Caki2 (cell line): ENCODE data around the gene IL1B. TPM values are rescaled to one million over a fixed set of nuclear protein-coding genes. Genes with fewer than 3 reads are reported as not detected.

Source experiments
- DNase-seq: peaks from one replicate; pipeline ENCODE4 v3.0.0-alpha.2; 2015; ENCODE audit warnings: low read depth
- in situ Hi-C: cut with HindIII; loops from 2 replicates; pipeline ENCODE4 v1.10.0; 2016; ENCODE audit warnings: low sequenced_read_pairs, low pct_unique_long_range_greater_than_20kb, mixed read lengths
- total RNA-seq: library from RNA; depleted of rRNA; stranded (reverse); fragments of >200 nt; shearing (Covaris generic); gene quantifications from 2 replicates; pipeline ENCODE4 v1.2.3, GENCODE V29; 2014; ENCODE audit warnings: low replicate concordance

The IL1B gene
- total RNA-seq, 1 experiment from 2014 or later, result not detected

DNA sequence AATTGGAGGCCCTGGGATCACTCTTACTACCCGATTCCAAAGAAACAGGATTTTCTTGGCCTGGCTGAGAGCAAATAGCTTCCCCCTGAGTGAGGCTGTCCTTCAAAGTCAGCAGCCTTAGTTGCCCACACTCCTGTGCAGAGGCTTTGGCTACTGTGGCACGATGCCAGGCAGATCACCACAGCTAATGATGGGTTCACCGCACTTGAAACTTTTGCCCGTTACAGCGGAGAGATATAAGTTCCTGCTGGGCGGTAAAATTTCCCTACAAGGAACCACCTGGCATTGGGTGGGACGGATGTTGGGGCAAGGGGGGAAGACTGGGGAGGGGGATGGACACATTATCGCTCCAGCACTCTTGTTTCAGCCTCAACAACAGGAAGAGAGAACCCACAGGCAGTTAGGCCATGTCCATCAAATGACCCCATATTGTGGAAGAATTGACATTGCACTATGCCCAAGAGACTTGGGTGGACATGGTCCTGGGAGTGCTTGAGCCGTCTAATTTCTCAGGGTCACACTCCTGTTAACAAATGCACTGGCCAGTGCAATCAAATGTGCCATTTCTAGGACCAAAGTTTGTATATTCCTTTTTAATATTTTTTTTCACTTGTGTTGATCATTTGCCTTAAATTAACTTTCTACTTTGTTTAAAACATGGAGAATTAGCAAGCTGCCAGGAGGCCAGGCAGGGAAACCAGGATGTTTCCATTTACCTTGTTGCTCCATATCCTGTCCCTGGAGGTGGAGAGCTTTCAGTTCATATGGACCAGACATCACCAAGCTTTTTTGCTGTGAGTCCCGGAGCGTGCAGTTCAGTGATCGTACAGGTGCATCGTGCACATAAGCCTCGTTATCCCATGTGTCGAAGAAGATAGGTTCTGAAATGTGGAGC is 4.4 kb downstream of the IL1B start:
- no peak for DNase-seq
- in situ Hi-C loops, result no loop called here

DNA sequence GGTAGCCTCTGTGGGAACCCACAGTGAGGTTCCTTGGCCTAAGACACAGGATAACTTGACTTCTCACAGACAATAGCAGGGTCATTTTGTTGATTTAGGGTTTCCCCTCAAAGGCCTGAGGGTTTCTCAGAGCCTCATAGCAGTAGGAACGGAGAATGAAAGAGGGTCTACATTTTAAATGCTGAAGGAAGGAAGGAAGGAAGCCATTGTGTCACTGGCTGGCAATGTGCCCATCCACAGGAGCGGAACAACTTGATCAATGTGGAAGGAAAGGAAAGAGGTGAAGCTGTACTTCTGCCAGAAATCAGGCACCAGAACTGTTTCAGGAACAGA is 5.1 kb downstream of the IL1B start:
- no peak for DNase-seq
- in situ Hi-C loops, result no loop called here

DNA sequence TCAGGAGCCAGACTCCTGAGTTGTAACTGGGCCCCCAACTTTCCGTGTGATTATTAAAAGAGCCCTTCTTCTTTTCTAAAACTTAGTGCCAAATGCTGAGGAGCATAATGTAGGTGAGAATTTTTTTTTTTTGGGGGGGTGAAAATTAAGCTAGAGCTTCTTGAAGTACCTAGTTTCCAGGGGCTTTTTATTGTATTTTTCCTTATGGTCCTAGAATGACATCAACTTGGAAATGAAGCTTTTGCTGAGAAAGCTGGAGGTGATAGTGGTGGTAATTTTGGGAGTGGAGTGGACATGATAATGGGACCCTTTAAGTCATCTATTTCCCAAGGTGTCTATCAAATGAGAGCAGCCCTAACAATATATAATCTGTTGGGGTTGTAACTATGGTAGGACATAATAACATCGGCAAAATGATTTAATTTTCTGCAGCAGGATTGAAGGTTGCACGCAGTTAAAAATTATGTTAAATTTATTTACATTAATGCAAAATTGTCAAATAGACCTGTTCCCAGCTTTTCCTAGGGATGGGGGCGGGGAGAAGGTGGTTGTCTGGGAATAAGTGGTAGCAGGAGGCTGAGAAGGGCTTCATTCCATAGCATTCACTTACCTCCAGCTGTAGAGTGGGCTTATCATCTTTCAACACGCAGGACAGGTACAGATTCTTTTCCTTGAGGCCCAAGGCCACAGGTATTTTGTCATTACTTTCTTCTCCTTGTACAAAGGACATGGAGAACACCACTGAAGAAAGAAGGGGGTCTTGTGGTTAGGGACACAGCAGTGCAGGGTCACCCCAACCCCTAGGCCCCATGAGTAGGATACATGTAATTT is 5.7 kb downstream of the IL1B start:
- in situ Hi-C loops, result no loop called here
- no peak for DNase-seq

DNA sequence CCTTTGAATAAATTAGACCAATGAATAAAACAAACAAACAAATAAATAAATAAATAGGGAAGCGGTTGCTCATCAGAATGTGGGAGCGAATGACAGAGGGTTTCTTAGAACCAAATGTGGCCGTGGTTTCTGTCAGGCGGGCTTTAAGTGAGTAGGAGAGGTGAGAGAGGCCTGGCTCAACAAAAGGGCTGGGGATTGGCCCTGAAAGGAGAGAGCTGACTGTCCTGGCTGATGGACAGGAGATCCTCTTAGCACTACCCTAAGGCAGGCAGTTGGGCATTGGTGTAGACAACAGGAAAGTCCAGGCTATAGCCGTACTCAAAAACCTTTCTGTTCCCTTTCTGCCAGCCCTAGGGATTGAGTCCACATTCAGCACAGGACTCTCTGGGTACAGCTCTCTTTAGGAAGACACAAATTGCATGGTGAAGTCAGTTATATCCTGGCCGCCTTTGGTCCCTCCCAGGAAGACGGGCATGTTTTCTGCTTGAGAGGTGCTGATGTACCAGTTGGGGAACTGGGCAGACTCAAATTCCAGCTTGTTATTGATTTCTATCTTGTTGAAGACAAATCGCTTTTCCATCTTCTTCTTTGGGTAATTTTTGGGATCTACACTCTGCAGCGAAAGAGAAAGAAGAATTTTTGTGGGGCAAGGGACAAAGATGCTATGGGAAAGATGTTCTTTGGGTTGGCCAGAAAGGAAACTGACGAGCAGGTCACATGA is 6.5 kb downstream of the IL1B start:
- DNase-seq, result no peak

DNA sequence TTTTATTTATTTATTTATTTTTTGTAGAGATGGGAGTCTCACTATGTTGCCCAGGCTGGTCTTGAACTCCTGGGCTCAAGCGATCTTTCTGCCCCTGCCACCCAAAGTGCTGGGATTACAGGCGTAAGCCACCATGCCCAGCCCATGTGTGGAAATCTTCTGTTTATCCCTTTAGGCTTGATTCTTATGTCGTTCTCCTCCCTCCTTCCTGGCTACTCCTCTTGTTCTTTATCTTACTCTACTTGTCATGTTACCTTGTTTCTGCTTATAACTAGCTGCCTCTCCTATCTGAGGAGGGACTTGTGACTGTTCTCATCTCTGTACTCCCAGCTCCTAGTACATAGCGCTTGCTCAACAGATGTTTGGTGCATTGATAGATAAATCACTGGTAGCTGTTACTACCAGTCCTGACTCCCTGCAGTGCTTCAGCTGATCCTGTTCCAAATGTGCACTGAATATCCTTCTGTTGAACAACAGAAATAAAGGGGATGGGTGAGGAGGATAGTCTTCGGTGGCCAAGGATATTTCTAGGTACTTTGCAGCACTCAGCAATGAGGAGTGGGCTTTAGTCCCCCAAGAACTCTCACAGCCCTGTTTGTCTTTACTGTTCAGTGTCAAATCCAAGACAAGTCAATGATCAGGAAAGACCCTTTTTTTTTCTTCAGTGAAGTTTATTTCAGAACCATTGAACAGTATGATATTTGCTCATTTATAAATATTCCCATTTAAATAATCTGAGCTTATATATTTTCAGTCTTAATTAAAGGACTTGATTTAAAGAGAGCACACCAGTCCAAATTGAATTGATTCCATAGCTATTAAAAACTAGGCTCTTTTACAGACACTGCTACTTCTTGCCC is 7.2 kb downstream of the IL1B start:
- in situ Hi-C loops, result no loop called here

More for the DNA sequence above, 6.5 kb downstream of the IL1B start:
- in situ Hi-C loops, result no loop called here

DNA sequence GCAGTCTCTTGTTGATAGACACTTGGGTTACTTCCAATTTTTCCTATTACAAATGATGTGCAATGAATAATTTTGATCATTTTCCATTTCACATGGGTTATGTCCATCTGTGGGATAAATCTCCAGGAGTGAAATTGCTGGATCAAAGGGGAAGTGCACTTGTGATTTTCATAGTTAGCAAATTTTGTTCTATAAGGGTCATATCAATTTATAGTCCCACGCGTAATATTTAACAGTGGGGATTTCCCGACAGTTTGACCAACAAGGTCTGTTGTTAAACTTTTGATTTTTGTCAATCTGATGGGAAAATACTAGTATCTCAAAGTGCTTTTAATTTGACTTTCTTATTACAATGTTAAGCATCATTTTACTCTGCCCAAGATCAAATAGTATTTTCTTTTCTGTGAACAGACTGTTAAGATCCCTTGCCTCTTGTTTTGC is 8.3 kb downstream of the IL1B start:
- in situ Hi-C loops, result no loop called here
- no peak for DNase-seq

More for the DNA sequence above, 7.2 kb downstream of the IL1B start:
- DNase-seq, result no peak

DNA sequence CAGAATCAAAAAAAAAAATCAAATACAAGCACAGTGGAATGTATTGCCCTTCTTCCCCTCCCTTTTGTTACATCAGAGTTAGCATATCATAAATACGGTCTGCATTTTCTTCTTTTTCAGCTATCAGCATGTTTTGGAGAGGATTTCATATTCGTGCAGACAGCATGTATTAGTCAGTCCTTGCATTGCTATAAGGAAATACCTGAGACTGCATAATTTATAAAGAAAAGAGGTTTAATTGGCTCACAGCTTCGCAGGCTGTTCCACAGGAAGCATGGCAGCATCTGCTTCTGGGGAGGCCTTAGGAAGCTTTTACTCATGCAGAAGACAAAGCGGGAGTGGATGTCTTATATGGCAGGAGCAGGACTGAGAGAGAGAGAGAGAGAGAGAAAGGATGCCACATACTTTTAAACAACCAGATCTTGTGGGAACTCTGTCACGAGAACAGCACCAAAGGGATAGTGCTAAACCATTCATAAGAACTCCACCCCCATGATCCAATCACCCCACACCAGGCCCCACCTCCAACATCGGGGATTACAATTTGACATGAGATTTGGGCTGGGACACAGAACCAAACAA is 8.9 kb downstream of the IL1B start:
- in situ Hi-C loops, result no loop called here
- no peak for DNase-seq

DNA sequence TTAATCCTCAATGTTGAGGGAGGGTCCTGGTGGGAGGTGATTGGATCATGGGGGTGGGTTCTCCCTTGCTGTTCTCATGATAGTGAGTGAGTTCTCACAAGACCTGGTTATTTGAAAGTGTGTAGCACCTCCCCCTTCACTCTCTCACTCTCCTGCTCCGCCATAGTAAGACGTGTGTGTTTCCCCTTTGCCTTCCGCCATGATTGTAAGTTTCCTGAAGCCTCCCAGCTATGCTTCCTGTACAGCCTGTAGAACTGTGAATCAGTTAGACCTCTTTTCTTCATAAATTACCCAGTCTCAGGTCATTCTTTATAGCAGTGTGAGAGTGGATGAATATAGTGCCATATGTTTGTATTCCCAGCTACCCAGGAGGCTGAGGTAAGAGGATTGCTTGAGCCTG is 9.6 kb downstream of the IL1B start:
- no peak for DNase-seq
- in situ Hi-C loops, result no loop called here

DNA sequence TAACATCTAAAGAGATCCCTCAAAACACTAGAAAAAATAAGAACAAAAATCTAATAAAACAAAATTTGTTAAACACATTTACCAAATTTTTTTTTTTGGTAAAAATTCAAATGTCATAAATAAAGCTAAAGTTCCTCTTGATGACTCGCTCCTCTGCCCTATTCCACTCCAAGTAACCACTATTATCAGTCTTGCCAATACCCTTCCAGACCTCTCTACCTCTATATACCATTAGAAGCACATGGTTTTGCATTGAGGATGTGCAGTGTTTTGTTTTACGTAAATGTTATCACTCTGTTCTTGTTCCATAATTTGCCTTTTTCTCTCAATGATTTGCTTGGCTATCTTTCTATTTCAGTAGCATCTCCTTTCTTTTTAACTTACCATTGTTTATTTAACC is 10.9 kb downstream of the IL1B start:
- in situ Hi-C loops, result no loop called here
- no peak for DNase-seq

DNA sequence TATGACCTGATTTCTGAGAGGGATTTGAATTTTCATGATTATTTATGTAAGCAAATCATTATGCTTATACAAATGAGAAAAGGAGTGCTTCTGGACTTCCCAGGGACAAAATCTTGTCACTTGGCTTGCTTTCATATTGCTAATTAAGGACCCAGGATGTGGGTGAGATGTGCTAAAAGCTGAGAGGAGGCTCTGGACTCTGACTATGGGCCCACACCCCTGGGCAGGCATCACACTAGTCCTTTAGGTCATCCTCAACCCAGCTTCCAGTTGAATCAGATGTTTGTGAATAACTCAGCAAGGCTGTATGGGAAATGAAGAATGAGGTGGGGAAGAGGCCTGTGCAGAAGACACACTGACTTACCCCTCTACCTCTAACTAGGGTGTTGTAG is 11.9 kb downstream of the IL1B start:
- no peak for DNase-seq
- in situ Hi-C loops, result no loop called here

DNA sequence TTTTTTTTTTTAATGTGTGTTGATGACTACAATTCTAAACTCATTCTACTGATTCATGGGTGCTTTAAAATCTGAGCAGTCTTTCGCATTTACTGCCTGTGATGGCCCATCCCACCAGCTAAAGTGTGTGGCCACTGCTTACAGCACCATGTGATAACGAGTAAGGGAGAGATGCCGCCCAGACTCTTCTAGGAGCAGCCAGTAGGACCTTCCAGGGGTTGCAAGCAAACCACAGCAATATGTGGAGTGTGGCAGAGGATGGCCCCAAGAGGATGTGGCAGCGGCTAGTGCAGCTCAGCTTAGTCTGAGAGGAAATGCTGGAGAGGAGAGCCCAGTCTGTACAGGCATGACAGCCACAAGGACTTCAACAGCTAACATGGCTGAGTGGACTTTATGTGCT is 14.9 kb downstream of the IL1B start:
- DNase-seq, result no peak
- in situ Hi-C loops, result no loop called here

DNA sequence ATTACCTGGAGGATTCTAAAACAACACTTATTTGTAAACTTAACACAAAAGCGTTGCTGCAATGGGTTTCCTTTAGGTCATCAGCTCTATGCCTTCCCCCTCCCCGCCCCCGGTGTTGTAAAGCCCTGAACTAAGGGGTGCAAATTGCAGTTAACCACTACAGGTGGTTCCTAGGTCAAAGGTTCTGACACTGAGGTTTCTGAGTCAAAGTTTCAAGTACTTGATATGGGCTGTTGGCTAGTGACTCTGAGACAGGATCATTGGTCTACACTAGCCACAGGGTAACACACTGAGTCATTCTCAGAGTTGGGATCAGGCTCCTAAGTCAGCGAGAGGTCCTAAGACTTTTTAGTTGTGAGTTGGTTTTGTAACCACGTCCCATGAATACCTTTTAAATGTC is 15.4 kb downstream of the IL1B start:
- in situ Hi-C loops, result no loop called here
- DNase-seq, result no peak

DNA sequence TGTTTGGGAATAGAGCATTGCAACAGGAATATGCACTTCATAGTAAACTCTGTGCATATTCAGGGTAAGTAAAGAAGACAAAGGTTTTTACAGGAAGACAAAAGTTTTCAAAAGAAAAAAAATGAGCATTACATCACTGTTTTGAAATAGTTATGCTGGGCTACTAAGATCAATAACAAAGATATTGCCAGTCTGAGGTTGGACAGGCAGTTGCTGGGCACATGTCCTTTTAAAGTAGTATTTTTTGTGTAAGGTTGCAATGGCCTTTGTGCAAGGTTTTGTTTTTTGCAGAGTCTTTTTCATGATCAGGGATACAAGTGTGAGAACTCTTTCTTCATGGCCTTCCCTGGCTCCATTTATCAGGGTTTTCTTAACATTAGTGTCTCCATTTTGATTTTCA is 16.2 kb downstream of the IL1B start:
- no peak for DNase-seq
- in situ Hi-C loops, result no loop called here

DNA sequence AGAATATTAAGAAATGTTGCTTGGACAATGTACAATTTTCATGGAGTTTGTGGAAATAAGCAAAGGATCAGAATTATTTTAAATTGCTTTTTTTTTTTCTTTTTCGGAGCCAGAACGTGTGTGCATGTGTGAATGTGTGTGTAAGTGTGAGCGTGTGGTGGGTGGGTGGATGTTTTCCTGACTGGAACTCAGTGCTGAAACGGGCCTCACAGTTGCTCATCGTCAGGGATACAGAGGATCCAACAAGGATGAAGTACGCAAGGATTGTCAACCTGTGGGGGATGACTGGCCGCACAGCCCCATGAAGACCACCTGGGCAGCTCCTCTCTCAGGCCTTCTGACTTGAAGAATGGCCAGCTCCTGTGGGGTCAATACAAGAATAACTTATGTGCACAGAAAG is 17.5 kb downstream of the IL1B start:
- no peak for DNase-seq
- in situ Hi-C loops, result no loop called here

DNA sequence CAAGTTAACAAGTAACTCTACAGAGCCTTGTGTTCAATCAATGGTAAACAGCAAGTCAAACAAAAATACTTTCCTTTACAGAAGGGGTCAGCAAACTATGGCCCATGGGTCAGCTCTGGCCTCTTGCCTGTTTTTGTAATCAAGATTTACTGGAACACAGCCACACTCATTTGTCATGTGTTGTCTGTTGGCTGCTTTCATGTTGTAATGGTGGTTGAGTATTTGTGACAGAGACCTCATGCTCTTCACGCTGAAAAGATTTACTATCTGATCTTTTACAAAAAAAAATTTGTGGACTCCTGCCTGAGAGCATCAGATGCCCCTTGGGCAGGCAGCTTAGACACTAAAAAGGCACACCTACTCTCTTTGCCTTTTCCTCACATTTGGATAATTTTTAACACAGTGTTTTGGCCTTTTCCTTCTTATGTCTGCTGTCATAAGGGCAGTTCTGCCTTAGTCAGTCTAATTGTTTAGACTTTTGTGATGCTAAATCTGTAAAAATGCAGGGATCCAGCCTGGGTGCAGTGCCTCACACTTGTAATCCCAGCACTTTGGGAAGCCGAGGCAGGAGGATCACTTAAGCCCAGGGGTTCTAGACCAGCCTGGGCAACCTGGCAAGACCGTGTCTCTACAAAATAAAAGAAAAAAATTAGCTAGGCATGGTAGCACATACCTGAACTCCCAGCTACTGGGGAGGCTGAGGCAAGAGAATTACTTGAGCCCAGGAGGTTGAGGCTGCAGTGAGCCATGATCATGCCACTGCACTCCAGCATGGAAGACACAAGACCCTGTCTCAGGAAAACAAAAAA is 18.3 kb downstream of the IL1B start:
- DNase-seq, result peak; percentile 62

DNA sequence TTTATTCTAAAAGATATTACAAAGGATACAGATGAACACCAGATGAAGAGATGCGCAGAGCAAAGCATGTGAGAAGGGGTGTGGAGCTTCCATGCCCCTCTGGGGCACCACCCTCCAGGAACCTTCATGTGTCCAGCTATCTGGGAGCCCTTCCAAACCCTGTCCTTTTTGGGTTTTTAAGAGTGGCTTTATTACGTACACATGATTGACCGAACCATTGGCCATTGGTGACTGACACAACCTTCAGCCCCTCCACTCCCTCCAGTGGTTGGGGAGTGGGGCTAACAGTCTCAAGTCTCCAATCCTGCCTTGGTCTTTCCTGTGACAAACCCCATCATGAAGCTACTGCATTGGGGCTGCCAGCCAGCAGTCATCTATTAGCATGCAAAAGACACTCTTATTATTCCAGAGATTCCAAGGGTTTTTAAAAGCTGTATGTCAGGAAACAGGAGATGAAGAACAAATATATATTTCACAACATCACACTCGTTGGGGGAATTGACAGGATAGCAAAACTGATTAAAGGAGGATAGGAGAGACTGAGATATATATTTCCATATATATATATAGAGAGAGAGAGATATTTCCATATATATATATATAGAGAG is 19.4 kb downstream of the IL1B start:
- no peak for DNase-seq
- in situ Hi-C loops, result no loop called here

More for the DNA sequence above, 18.3 kb downstream of the IL1B start:
- in situ Hi-C loops, result no loop called here

DNA sequence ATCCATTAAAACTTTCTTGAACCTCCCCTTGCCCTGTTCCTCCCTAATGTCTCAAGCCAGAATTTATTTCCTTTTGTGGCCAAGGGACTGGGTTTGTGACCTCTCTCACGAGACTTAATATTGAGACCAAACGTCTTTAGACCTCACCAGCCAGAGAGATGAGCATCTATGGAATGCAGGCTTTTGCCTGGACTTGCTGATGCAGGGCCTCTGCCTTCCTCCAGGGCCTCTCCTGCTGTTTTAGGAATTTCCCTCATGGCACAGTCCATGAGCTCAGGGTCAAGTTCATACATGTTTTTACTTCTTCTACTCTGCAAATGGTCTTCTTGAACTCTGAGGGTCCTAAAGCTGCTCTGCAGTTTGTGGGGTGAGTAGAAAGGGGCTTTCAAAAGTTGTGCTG is 22.3 kb downstream of the IL1B start:
- in situ Hi-C loops, result no loop called here
- DNase-seq, result no peak
